Uterus (tissue), 4 donors: ENCODE results near the gene GPATCH8. TPM values are rescaled to one million over a fixed set of nuclear protein-coding genes. Genes with fewer than 3 reads are reported as not detected.
"Not testable (repeated sequence)": the region's sequence is repeated elsewhere in the genome, so short reads cannot be mapped to it uniquely, and the experiment has no call there.

Source experiments
- DNase-seq, 2 donors: peaks; one replicate each; pipeline ENCODE4 v3.0.0-alpha.2; 2019 to 2020
- H3K27ac ChIP-seq, 2 donors: fragments of 200-600 bp; sonication (generic); 1 replicate in 1 of 2; 2 replicates in 1 of 2; pipeline ENCODE4 v1.5.1; 2016 to 2018
- H3K27me3 ChIP-seq, 2 donors: fragments of 200-600 bp; sonication (generic); one replicate each; pipeline ENCODE4 v1.5.1; 2018 to 2019; ENCODE audit warnings: control low read depth in 1 of 2
- H3K36me3 ChIP-seq, 2 donors: fragments of 200-600 bp; sonication (generic); one replicate each; pipeline ENCODE4 v1.5.1; 2019; ENCODE audit warnings: control low read depth in 1 of 2
- H3K4me1 ChIP-seq, 2 donors: fragments of 200-600 bp; sonication (generic); one replicate each; pipeline ENCODE4 v1.5.1; 2018 to 2019; ENCODE audit warnings: control low read depth in 1 of 2
- H3K4me3 ChIP-seq, 2 donors: fragments of 200-600 bp; sonication (generic); 1 replicate in 1 of 2; 2 replicates in 1 of 2; pipeline ENCODE4 v1.5.1; 2018 to 2019; ENCODE audit warnings: mild to moderate bottlenecking in 1 of 2
- H3K9me3 ChIP-seq, 2 donors: fragments of 200-600 bp; sonication (generic); one replicate each; pipeline ENCODE4 v1.5.1; 2019; ENCODE audit warnings: control low read depth in 1 of 2
- CTCF ChIP-seq, 4 experiments: fragments of 200-600 bp in 2 of 4; fragments of 450-650 bp in 2 of 4; sonication (generic) in 2 of 4; IDR thresholded peaks; one replicate each; pipeline ENCODE4 v1.5.1; 2016 to 2019; ENCODE audit warnings: antibody characterized with exemption in 4 of 4, mild to moderate bottlenecking in 2 of 4, moderate library complexity in 1 of 4
- POLR2A ChIP-seq, 2 donors: fragments of 450-650 bp; IDR thresholded peaks; one replicate each; pipeline ENCODE4 v1.6.1; 2016; ENCODE audit warnings: antibody characterized with exemption in 2 of 2, mild to moderate bottlenecking in 1 of 2, moderate library complexity in 1 of 2
- intact Hi-C: fragments of 100-400 bp; cut with DNase I; formaldehyde crosslinking; loops from one replicate; pipeline ENCODE4 v1.15.1; 2023; ENCODE audit warnings: low total_unique reads
- total RNA-seq, 4 donors: library from RNA; depleted of rRNA in 3 of 4; stranded (reverse); fragments of >200 nt in 3 of 4; gene quantifications; one replicate each; pipeline versions ENCODE4 v1.1.0 to v1.2.4, GENCODE V29; 2014 to 2023
- donor health status: DM: yes; HTN: yes; CAD: no.

GPATCH8 gene
- total RNA-seq, 4 donors from 2014 or later, result 26.9 to 90.0 (median 77.8) TPM

- no peak for TF ChIP-seq CTCF (IDR thresholded peaks at IDR 0.05)
- TF ChIP-seq POLR2A (IDR thresholded peaks at IDR 0.05), result no peak
- Histone ChIP-seq H3K9me3 (no peaks in the 10 kb centered on the region), H3K4me1 (peaks cover 0 to 6% of the 10 kb centered on the region in 2 donors), H3K36me3 (no peaks in the 10 kb centered on the region), H3K27me3 (no peaks in the 10 kb centered on the region), H3K27ac (no peak overlapping the region), H3K4me3 (no peak overlapping the region)
- intact Hi-C loops, result no loop called here
- no peak for DNase-seq
Observed at GRCh38 chr17:44367231-44367979, 135.8 kb downstream of the GPATCH8 start.

GRCh38 chr17:44365051-44365450, 138.2 kb downstream of the GPATCH8 start:
- H3K36me3 ChIP-seq, H3K27ac ChIP-seq, intact Hi-C loops, DNase-seq, H3K4me1 ChIP-seq, H3K27me3 ChIP-seq, H3K9me3 ChIP-seq, H3K4me3 ChIP-seq: not testable (repeated sequence)

GRCh38 chr17:44363613-44364159, 139.5 kb downstream of the GPATCH8 start, which contains the start of gene FAM171A2:
Gene FAM171A2 (minus strand): TSS chr17:44363853. CDS start chr17:44363714, 139 bp downstream.
- Histone ChIP-seq H3K27ac (peak within 1 kb of the TSS; percentile 58 to 63), H3K27me3 (no peaks in the 10 kb centered on the region), H3K9me3 (no peaks in the 10 kb centered on the region), H3K36me3 (no peaks in the 10 kb centered on the region), H3K4me3 (peak within 1 kb of the TSS; percentile 39 to 56), H3K4me1 (peaks cover 4 to 7% of the 10 kb centered on the region in 2 donors)
- intact Hi-C loops, result no loop called here
- TF ChIP-seq POLR2A (IDR thresholded peaks at IDR 0.05) (peak in 1 of 2 donors; percentile 58), CTCF (IDR thresholded peaks at IDR 0.05) (peak; percentile 35 to 94 (median 79))
- peak in 1 of 2 donors; percentile 65 for DNase-seq

- H3K27me3 ChIP-seq, result no peaks in the 10 kb centered on the region
- intact Hi-C loops, result no loop called here
- TF ChIP-seq POLR2A (IDR thresholded peaks at IDR 0.05) (no peak), CTCF (IDR thresholded peaks at IDR 0.05) (no peak)
Observed at GRCh38 chr17:44362949-44363612, 140.1 kb downstream of the GPATCH8 start.

GRCh38 chr17:44362459-44362948, 140.7 kb downstream of the GPATCH8 start:
- H3K27me3 ChIP-seq, result no peaks in the 10 kb centered on the region
- H3K4me3 ChIP-seq, result peak overlapping the region in 1 of 2 donors; percentile 56
- intact Hi-C loops, result no loop called here
- no peaks in the 10 kb centered on the region for H3K9me3 ChIP-seq
- no peaks in the 10 kb centered on the region for H3K36me3 ChIP-seq
- DNase-seq, result peak in 1 of 2 donors; percentile 22
- peaks cover 4 to 7% of the 10 kb centered on the region in 2 donors for H3K4me1 ChIP-seq
- peak overlapping the region; percentile 58 to 63 for H3K27ac ChIP-seq
- TF ChIP-seq POLR2A (IDR thresholded peaks at IDR 0.05), result no peak
- TF ChIP-seq CTCF (IDR thresholded peaks at IDR 0.05), result no peak

More at GRCh38 chr17:44362949-44363612, 140.1 kb downstream of the GPATCH8 start:
- Histone ChIP-seq H3K36me3 (no peaks in the 10 kb centered on the region), H3K4me3 (peak overlapping the region; percentile 39 to 56), H3K27ac (peak overlapping the region; percentile 58 to 63), H3K9me3 (no peaks in the 10 kb centered on the region), H3K4me1 (peaks cover 4 to 7% of the 10 kb centered on the region in 2 donors)
- DNase-seq, result peak in 1 of 2 donors; percentile 33
